SK-N-SH (cell line): Measurements from ENCODE around the gene DTX3. TPM values are rescaled to one million over a fixed set of nuclear protein-coding genes. Genes with fewer than 3 reads are reported as not detected.
A peak's percentile ranks its signal among the peaks of the same experiment; 100 is the strongest.

Experiments used
- CTCF ChIA-PET: fragments of 300-600, 350-600 bp; formaldehyde crosslinking; extraction: SDS; loops from one replicate; lab custom pipeline; 2021; lab: Yijun Ruan, JAX
- POLR2A ChIA-PET: fragments of 350-600 bp; sonication (Branson Sonifier 250); formaldehyde crosslinking; extraction: SDS; loops from one replicate; lab custom pipeline; 2020; ENCODE audit warnings: antibody characterized with exemption, inconsistent platforms; lab: Yijun Ruan, JAX
- DNase-seq: peaks from one replicate; pipeline ENCODE4 v3.0.0; 2012
- H2AFZ ChIP-seq: fragments of 200-600 bp; sonication (generic); 2 replicates; pipeline ENCODE4 v1.8.1; 2016; ENCODE audit warnings: antibody characterized with exemption, mild to moderate bottlenecking, low read depth
- H3F3A ChIP-seq: fragments of 200-600 bp; sonication (generic); replicated peaks from 2 replicates; pipeline ENCODE3; 2016; ENCODE audit warnings: antibody characterized with exemption, mild to moderate bottlenecking; ENCODE audit not compliant: insufficient read depth
- H3K27ac ChIP-seq, 2 experiments: fragments of 200-500 bp in 1 of 2; fragments of 200-600 bp in 1 of 2; sonication (Bioruptor generic) in 1 of 2; sonication (generic), shearing (Covaris generic) in 1 of 2; 2 replicates each; pipeline versions ENCODE4 v1.5.1 to v1.6.1; 2014 to 2016; ENCODE audit warnings: low read depth in 2 of 2, inconsistent platforms in 1 of 2, low read length in 1 of 2, mild to moderate bottlenecking in 1 of 2, mixed read lengths in 1 of 2
- H3K27me3 ChIP-seq: fragments of 200-600 bp; sonication (generic), shearing (Covaris generic); 2 replicates; pipeline ENCODE4 v1.6.1; 2016; ENCODE audit warnings: mixed run types; ENCODE audit not compliant: insufficient read depth
- H3K36me3 ChIP-seq, 2 experiments: fragments of 200-500 bp in 1 of 2; fragments of 200-600 bp in 1 of 2; sonication (Bioruptor generic) in 1 of 2; sonication (generic) in 1 of 2; replicated peaks in 1 of 2; 2 replicates each; pipeline versions ENCODE3 to v1.5.1; 2014 to 2016; ENCODE audit warnings: low read length in 1 of 2, mild to moderate bottlenecking in 1 of 2; ENCODE audit not compliant: insufficient read depth in 2 of 2, control insufficient read depth in 1 of 2
- H3K4me1 ChIP-seq, 2 experiments: fragments of 200-500 bp in 1 of 2; fragments of 200-600 bp in 1 of 2; sonication (Bioruptor generic) in 1 of 2; sonication (generic), shearing (Covaris generic) in 1 of 2; 2 replicates each; pipeline versions ENCODE4 v1.5.1 to v1.6.1; 2014 to 2016; ENCODE audit warnings: low read depth in 1 of 2, low read length in 1 of 2, mixed run types in 1 of 2; ENCODE audit not compliant: insufficient read depth in 2 of 2, control insufficient read depth in 1 of 2
- H3K4me2 ChIP-seq: fragments of 200-600 bp; sonication (generic), shearing (Covaris generic); 2 replicates; pipeline ENCODE4 v1.6.1; 2017; ENCODE audit warnings: mixed run types
- H3K4me3 ChIP-seq, 2 experiments: fragments of 200-500 bp in 1 of 2; fragments of 200-600 bp in 1 of 2; sonication (Bioruptor generic) in 1 of 2; sonication (generic), shearing (Covaris generic) in 1 of 2; 2 replicates each; pipeline versions ENCODE4 v1.5.1 to v1.8.1; 2014 to 2016; ENCODE audit warnings: low read depth in 2 of 2, inconsistent platforms in 1 of 2, low read length in 1 of 2, mild to moderate bottlenecking in 1 of 2, mixed read lengths in 1 of 2, moderate library complexity in 1 of 2
- H3K79me2 ChIP-seq: fragments of 200-600 bp; sonication (generic); 2 replicates; pipeline ENCODE4 v1.8.1; 2017; ENCODE audit warnings: mild to moderate bottlenecking; ENCODE audit not compliant: insufficient read depth
- H3K9ac ChIP-seq: fragments of 200-600 bp; sonication (generic); 2 replicates; pipeline ENCODE4 v1.6.1; 2017; ENCODE audit warnings: mixed run types
- H3K9me2 ChIP-seq: fragments of 200-600 bp; sonication (generic); 2 replicates; pipeline ENCODE4 v1.6.1; 2017; ENCODE audit warnings: mixed run types
- H3K9me3 ChIP-seq: fragments of 200-600 bp; sonication (generic); 2 replicates; pipeline ENCODE4 v1.6.1; 2017; ENCODE audit warnings: mixed run types, mild to moderate bottlenecking, moderate library complexity
- H4K20me1 ChIP-seq: fragments of 200-600 bp; sonication (generic); 2 replicates; pipeline ENCODE4 v1.6.1; 2017; ENCODE audit warnings: mild to moderate bottlenecking, mixed run types; ENCODE audit not compliant: insufficient read depth
- CHD2 ChIP-seq: fragments of 150-350 bp; IDR thresholded peaks from 2 replicates; pipeline ENCODE4 v1.6.1; 2018; ENCODE audit warnings: low read length; ENCODE audit not compliant: partially characterized antibody
- EZH2phosphoT487 ChIP-seq: fragments of 200-600 bp; sonication (generic); IDR thresholded peaks from 2 replicates; pipeline ENCODE4 v1.6.1; 2017; ENCODE audit warnings: low read depth, mixed run types, mild to moderate bottlenecking, antibody characterized with exemption, moderate library complexity, borderline replicate concordance
- MEF2A ChIP-seq: IDR thresholded peaks from 2 replicates; pipeline ENCODE4 v1.4.0; 2012; ENCODE audit warnings: low read depth, borderline replicate concordance
- MXI1 ChIP-seq: IDR thresholded peaks from 2 replicates; pipeline ENCODE4 v1.6.1; 2012; ENCODE audit warnings: mild to moderate bottlenecking, low read depth, low read length, improper control_type of control experiment
- NFIC ChIP-seq: IDR thresholded peaks from 2 replicates; pipeline ENCODE4 v1.4.0; 2012; ENCODE audit warnings: borderline replicate concordance
- RAD21 ChIP-seq: IDR thresholded peaks from 2 replicates; pipeline ENCODE4 v1.6.1; 2012; ENCODE audit warnings: mild to moderate bottlenecking, low read length
- RFX5 ChIP-seq: IDR thresholded peaks from 2 replicates; pipeline ENCODE4 v1.6.1; 2012; ENCODE audit warnings: mild to moderate bottlenecking, improper control_type of control experiment, low read length
- SIN3A ChIP-seq: IDR thresholded peaks from 2 replicates; pipeline ENCODE4 v1.6.1; 2012; ENCODE audit warnings: low read depth, mild to moderate bottlenecking, low read length, moderate library complexity, borderline replicate concordance
- TCF12 ChIP-seq: IDR thresholded peaks from 2 replicates; pipeline ENCODE4 v1.4.0; 2012
- WGBS: methylation state at CpG from one replicate; pipeline ENCODE4 v1.1.6; 2017; ENCODE audit warnings: low lambda C conversion rate; 5-methylcytosine and 5-hydroxymethylcytosine counted together
- polyA plus RNA-seq, 3 experiments: library from polyadenylated mRNA; depleted of rRNA; stranded (reverse); fragments of >200 nt; gene quantifications; 2 replicates each; pipeline ENCODE4 v1.2.3, GENCODE V29; 2012
- TF ChIP-seq, protein P1 (sequence below): IDR thresholded peaks from 2 replicates; pipeline ENCODE4; 2012

DTX3 gene
- polyA plus RNA-seq, 1 of the 3 experiments (the other 2 are of a cell fraction): 61.2 TPM

DNA sequence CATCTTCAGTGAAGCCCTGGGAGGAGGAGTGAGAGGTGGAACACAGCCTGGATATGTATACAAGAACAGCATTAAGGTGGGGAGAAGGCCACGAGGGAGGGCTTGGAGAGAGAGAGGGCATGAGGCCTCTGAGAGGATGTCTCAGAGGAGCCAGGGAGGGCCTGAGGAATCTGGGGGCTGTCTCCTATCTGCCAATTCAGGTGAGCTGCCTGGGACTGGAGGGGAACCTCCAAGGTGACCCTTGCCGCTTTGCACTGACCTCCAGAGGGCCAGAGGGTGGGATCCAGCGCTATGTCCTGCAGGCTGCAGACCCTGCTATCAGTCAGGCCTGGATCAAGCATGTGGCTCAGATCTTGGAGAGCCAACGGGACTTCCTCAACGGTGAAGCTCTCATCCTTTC lies 11.0 kb downstream of the DTX3 start:
- Histone ChIP-seq H3F3A (peaks cover 4% of the 10 kb centered on the region), H3K9ac (no peak overlapping the region), H3K4me3 (no peak overlapping the region), H2AFZ (no peak overlapping the region), H3K9me2 (no peaks in the 10 kb centered on the region), H4K20me1 (no peaks in the 10 kb centered on the region), H3K36me3 (peaks cover 0 to 32% of the 10 kb centered on the region in 2 experiments), H3K4me2 (no peak overlapping the region), H3K9me3 (no peaks in the 10 kb centered on the region), H3K27ac (no peak overlapping the region), H3K79me2 (no peaks in the 10 kb centered on the region), H3K4me1 (peaks cover 5 to 19% of the 10 kb centered on the region in 2 experiments; a peak in 2 of 4 replicates), H3K27me3 (no peaks in the 10 kb centered on the region)
- ChIA-PET CTCF (interaction anchor here (0.7 to 7.4 kb wide), 3 partner anchors 17 to 32 kb away, joined by 3 to 90 read pairs (median 39); partner anchors contain the start of gene B4GALNT1), POLR2A (interaction anchor here (1.0 kb wide), 1 partner anchor 10 kb away, joined by 3 read pairs; no protein-coding TSS in a partner anchor)
- TF ChIP-seq RAD21 (no peak), NFIC (no peak), MXI1 (no peak), TCF12 (no peak), RFX5 (no peak), MEF2A (no peak), EZH2phosphoT487 (no peak), SIN3A (no peak)
- TF ChIP-seq, protein P1, sequence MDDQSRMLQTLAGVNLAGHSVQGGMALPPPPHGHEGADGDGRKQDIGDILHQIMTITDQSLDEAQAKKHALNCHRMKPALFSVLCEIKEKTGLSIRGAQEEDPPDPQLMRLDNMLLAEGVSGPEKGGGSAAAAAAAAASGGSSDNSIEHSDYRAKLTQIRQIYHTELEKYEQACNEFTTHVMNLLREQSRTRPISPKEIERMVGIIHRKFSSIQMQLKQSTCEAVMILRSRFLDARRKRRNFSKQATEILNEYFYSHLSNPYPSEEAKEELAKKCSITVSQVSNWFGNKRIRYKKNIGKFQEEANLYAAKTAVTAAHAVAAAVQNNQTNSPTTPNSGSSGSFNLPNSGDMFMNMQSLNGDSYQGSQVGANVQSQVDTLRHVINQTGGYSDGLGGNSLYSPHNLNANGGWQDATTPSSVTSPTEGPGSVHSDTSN: no peak
- no peak for DNase-seq
- WGBS: 91% methylated on average over 4 of the region's 5 CpGs

DNA sequence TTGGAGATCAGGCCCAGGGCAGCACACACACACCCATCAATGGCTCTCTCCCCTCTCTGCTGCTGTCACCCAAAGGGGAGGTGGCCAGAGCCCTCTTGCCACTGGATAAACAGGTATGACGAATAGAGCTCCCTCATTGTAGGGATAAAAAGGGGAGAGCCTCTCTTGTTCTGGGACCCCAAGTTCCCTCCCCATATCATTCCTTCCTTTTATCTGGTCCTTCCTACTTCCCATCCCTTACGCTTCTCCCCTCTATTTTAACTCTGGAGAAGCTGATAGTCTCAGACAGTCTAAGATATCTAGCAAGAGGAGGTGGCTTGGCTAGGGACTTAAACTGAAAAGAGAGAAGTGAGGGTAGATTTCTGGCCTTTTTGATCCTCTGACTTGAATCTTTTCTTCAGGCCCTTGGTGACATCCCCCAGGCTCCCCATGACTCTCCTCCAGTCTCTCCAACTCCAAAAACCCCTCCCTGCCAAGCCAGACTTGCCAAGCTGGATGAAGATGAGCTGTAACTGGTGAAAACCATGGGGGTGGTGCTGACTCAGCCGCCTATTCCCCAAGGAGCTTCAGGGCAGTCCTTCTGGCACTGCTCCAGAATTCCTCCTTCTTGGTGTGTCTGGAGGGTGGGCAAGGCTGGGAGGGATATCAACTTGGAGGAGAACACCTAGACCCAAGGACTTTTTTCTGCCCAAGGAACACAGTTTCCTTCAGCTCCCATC lies 11.9 kb downstream of the DTX3 start:
- Histone ChIP-seq H3F3A (peaks cover 4% of the 10 kb centered on the region), H3K79me2 (no peaks in the 10 kb centered on the region), H3K9me2 (no peaks in the 10 kb centered on the region), H3K4me1 (peaks cover 5 to 17% of the 10 kb centered on the region in 2 experiments; a peak in 2 of 4 replicates), H3K4me3 (no peak overlapping the region), H3K27ac (no peak overlapping the region), H3K9me3 (no peaks in the 10 kb centered on the region), H3K36me3 (peaks cover 0 to 32% of the 10 kb centered on the region in 2 experiments), H3K9ac (no peak overlapping the region), H3K4me2 (no peak overlapping the region), H2AFZ (no peak overlapping the region), H4K20me1 (no peaks in the 10 kb centered on the region), H3K27me3 (no peaks in the 10 kb centered on the region)
- ChIA-PET POLR2A (interaction anchor here (1.2 kb wide), 1 partner anchor 11 kb away, joined by 4 read pairs; no protein-coding TSS in a partner anchor), CTCF (interaction anchor here (0.5 to 7.4 kb wide), 3 partner anchors 16 to 33 kb away, joined by 4 to 90 read pairs (median 39); partner anchors contain the start of gene B4GALNT1)
- 94% methylated on average over 3 of the region's 3 CpGs for WGBS
- TF ChIP-seq NFIC (peak; percentile 19; the same call in 1 of the 2 replicates), CHD2 (no peak)
- no peak for DNase-seq
